ENCODE data around the gene OR4S1.

- TF ChIP-seq YY1 (IDR thresholded peaks at IDR 0.05) (no peak), CTCF (IDR thresholded peaks at IDR 0.05; ENCODE audit: low read depth, low read length, missing input control) (no peak), TAF1 (conservative IDR thresholded peaks at IDR 0.05) (no peak), RAD21 (IDR thresholded peaks at IDR 0.05) (no peak), SP1 (IDR thresholded peaks at IDR 0.05) (no peak), ATF3 (IDR thresholded peaks at IDR 0.05) (no peak), ZBTB33 (IDR thresholded peaks at IDR 0.05) (no peak), MAX (IDR thresholded peaks at IDR 0.05) (no peak), NR2F2 (IDR thresholded peaks at IDR 0.05) (no peak)
Observed at GRCh38 chr11:48270621-48271020, 35.4 kb upstream of the OR4S1 start.
